A549 (cell line): ENCODE results near the gene GGT5. TPM values are rescaled to one million over a fixed set of nuclear protein-coding genes. Genes with fewer than 3 reads are reported as not detected.
"Not testable (repeated sequence)": the region's sequence is repeated elsewhere in the genome, so short reads cannot be mapped to it uniquely, and the experiment has no call there.

Experiments
- ATAC-seq, 2 experiments: fragments of 200-7000 bp in 1 of 2; fragments of >200 bp in 1 of 2; cut with Nextera tagmentation in 1 of 2; cut with Tn5 transposase in 1 of 2; 3 replicates each; pipeline versions ENCODE4 v1.8.0 to v1.9.1; 2018 to 2020; ENCODE audit warnings: mild to moderate bottlenecking in 1 of 2, moderate library complexity in 1 of 2
- CTCF ChIA-PET: fragments of 300-600 bp; sonication (Branson Sonifier 250); formaldehyde crosslinking; extraction: SDS; loops from one replicate; lab custom pipeline; 2021; ENCODE audit warnings: antibody characterized with exemption, inconsistent platforms; lab: Yijun Ruan, JAX
- POLR2A ChIA-PET: fragments of 350-600 bp; formaldehyde crosslinking; extraction: SDS; loops from one replicate; lab custom pipeline; 2021; ENCODE audit warnings: antibody characterized with exemption, inconsistent platforms; lab: Yijun Ruan, JAX
- DNase-seq, 2 experiments: peaks; one replicate each; pipeline versions ENCODE4 v3.0.0 to v3.0.0-alpha.2; 2011 to 2016; ENCODE audit warnings: low read depth in 1 of 2, low spot score in 1 of 2
- FAIRE-seq: peaks from 2 replicates; lab custom pipeline; 2011; peaks lifted over from hg19 to GRCh38; lab: Jason Lieb, UNC
- H3K27ac ChIP-seq, 2 experiments: fragments of >200 bp; sonication (Bioruptor Twin); formaldehyde crosslinking; 3 replicates each; pipeline ENCODE4 v1.5.1; 2016 to 2017
- H3K4me1 ChIP-seq: fragments of >200 bp; sonication (Bioruptor Twin); formaldehyde crosslinking; 3 replicates; pipeline ENCODE4 v1.6.1; 2016
- H3K4me2 ChIP-seq: fragments of >200 bp; sonication (Bioruptor Twin); formaldehyde crosslinking; 3 replicates; pipeline ENCODE4 v1.6.1; 2016
- H3K4me3 ChIP-seq: fragments of >200 bp; sonication (Bioruptor Twin); formaldehyde crosslinking; 3 replicates; pipeline ENCODE4 v1.5.1; 2016
- H3K9me3 ChIP-seq: fragments of >200 bp; sonication (Bioruptor Twin); formaldehyde crosslinking; 3 replicates; pipeline ENCODE4 v1.6.1; 2016
- ATOH8 ChIP-seq: fragments of 250-450 bp; sonication (Bioruptor Pico); IDR thresholded peaks from 2 replicates; pipeline ENCODE4 v1.5.0; 2020; ENCODE audit warnings: low read depth, mild to moderate bottlenecking, moderate library complexity
- CBX2 ChIP-seq: fragments of 200-600 bp; sonication (generic); IDR thresholded peaks from 2 replicates; pipeline ENCODE4 v1.6.1; 2016; ENCODE audit warnings: low read depth, mild to moderate bottlenecking, borderline replicate concordance
- CEBPB ChIP-seq, 2 experiments: fragments of >200 bp in 1 of 2; sonication (Bioruptor Twin) in 1 of 2; formaldehyde crosslinking in 1 of 2; IDR thresholded peaks; 2 replicates each; pipeline ENCODE4 v1.6.1; 2012 to 2016
- EHF ChIP-seq: fragments of 250-450 bp; sonication (Bioruptor Pico); IDR thresholded peaks from 2 replicates; pipeline ENCODE4 v1.5.0; 2020; ENCODE audit warnings: mild to moderate bottlenecking
- FOSB ChIP-seq: fragments of 250-450 bp; sonication (Bioruptor Pico); IDR thresholded peaks from 2 replicates; pipeline ENCODE4 v1.5.0; 2020; ENCODE audit warnings: mild to moderate bottlenecking, moderate library complexity
- FOSL2 ChIP-seq, 2 experiments: fragments of 450-650 bp in 1 of 2; fragments of >200 bp in 1 of 2; sonication (Bioruptor Twin) in 1 of 2; formaldehyde crosslinking; IDR thresholded peaks; 2 replicates each; pipeline versions ENCODE4 v1.5.0 to v1.6.1; 2016 to 2020; ENCODE audit warnings: mild to moderate bottlenecking in 1 of 2, moderate library complexity in 1 of 2
- FOXS1 ChIP-seq: fragments of 250-450 bp; sonication (Bioruptor Pico); IDR thresholded peaks from 2 replicates; pipeline ENCODE4 v1.5.0; 2020; ENCODE audit warnings: mild to moderate bottlenecking, moderate library complexity
- HEYL ChIP-seq: fragments of 250-450 bp; sonication (Bioruptor Pico); IDR thresholded peaks from 2 replicates; pipeline ENCODE4 v1.8.0; 2021; ENCODE audit warnings: mild to moderate bottlenecking, moderate library complexity
- HOXA7 ChIP-seq: fragments of 250-450 bp; sonication (Bioruptor Pico); IDR thresholded peaks from 2 replicates; pipeline ENCODE4 v1.5.0; 2020; ENCODE audit warnings: mild to moderate bottlenecking, moderate library complexity
- HOXB13 ChIP-seq: fragments of 250-450 bp; sonication (Bioruptor Pico); IDR thresholded peaks from 2 replicates; pipeline ENCODE4 v1.5.0; 2020; ENCODE audit warnings: low read depth, mild to moderate bottlenecking, moderate library complexity
- HOXB5 ChIP-seq: fragments of 250-450 bp; sonication (Bioruptor Pico); IDR thresholded peaks from 2 replicates; pipeline ENCODE4 v1.5.0; 2020; ENCODE audit warnings: mild to moderate bottlenecking, moderate library complexity
- NPAS2 ChIP-seq: fragments of 250-450 bp; sonication (Bioruptor Pico); IDR thresholded peaks from 2 replicates; pipeline ENCODE4 v1.8.0; 2022; ENCODE audit warnings: mild to moderate bottlenecking, moderate library complexity, borderline replicate concordance
- PBX3 ChIP-seq: IDR thresholded peaks from 2 replicates; pipeline ENCODE4 v1.6.1; 2012
- RARB ChIP-seq: fragments of 250-450 bp; sonication (Bioruptor Pico); IDR thresholded peaks from 2 replicates; pipeline ENCODE4 v1.8.0; 2021; ENCODE audit warnings: mild to moderate bottlenecking, moderate library complexity
- TFCP2L1 ChIP-seq: fragments of 250-450 bp; sonication (Bioruptor Pico); IDR thresholded peaks from 2 replicates; pipeline ENCODE4 v1.5.0; 2021; ENCODE audit warnings: mild to moderate bottlenecking
- ZNF302 ChIP-seq: fragments of 250-450 bp; sonication (Bioruptor Pico); IDR thresholded peaks from 2 replicates; pipeline ENCODE4 v1.9.0; 2021; ENCODE audit warnings: inconsistent platforms, mild to moderate bottlenecking, moderate library complexity
- ZSCAN20 ChIP-seq: fragments of 250-450 bp; sonication (Bioruptor Pico); IDR thresholded peaks from 2 replicates; pipeline ENCODE4 v1.8.0; 2022; ENCODE audit warnings: mild to moderate bottlenecking, moderate library complexity
- WGBS: methylation state at CpG from one replicate; pipeline ENCODE4 v1.1.6; 2017; ENCODE audit errors: missing lambda C conversion rate; 5-methylcytosine and 5-hydroxymethylcytosine counted together
- polyA plus RNA-seq, 4 experiments: library from polyadenylated mRNA; depleted of rRNA in 3 of 4; stranded (reverse); fragments of >200 nt; fragmentation: RNase III in 1 of 4; extraction: RNeasy Plus Mini Kit Qiagen cat#74134 plus additional on column Dnase treatment in 1 of 4; gene quantifications; 2 replicates in 3 of 4; 3 replicates in 1 of 4; pipeline ENCODE4 v1.2.3, GENCODE V29; 2011 to 2017
- TF ChIP-seq, protein P1 (sequence below): fragments of 150-350 bp; IDR thresholded peaks from 2 replicates; pipeline ENCODE4 v1.6.1; 2014; ENCODE audit warnings: low read depth, mild to moderate bottlenecking, low read length

GGT5 gene
- polyA plus RNA-seq, 2 of the 4 experiments (the other 2 are of a cell fraction), result 2.5 to 3.1 TPM

GRCh38 chr22:24205438-24206195 is 39.3 kb downstream of the GGT5 start:
- ChIA-PET POLR2A (interaction anchor here (0.6 kb wide), 1 partner anchor 35 kb away, joined by 4 read pairs; no protein-coding TSS in a partner anchor), CTCF (interaction anchor here (3.0 to 3.1 kb wide), 2 partner anchors 16 to 42 kb away, joined by 9 to 21 read pairs; no protein-coding TSS in a partner anchor)
- peaks cover 3% of the 10 kb centered on the region; the same call in 1 of the 3 replicates for H3K9me3 ChIP-seq
- H3K4me2 ChIP-seq, result peak overlapping the region; percentile 73
- TF ChIP-seq ZSCAN20 (CRISPR knock-in tag) (no peak), CEBPB (IDR thresholded peaks at IDR 0.05) (no peak), CBX2 (no peak), PBX3 (no peak), HOXB13 (0 out of 2 replicates have a peak, but pooled peaks have one; percentile 40)
- TF ChIP-seq, protein P1, sequence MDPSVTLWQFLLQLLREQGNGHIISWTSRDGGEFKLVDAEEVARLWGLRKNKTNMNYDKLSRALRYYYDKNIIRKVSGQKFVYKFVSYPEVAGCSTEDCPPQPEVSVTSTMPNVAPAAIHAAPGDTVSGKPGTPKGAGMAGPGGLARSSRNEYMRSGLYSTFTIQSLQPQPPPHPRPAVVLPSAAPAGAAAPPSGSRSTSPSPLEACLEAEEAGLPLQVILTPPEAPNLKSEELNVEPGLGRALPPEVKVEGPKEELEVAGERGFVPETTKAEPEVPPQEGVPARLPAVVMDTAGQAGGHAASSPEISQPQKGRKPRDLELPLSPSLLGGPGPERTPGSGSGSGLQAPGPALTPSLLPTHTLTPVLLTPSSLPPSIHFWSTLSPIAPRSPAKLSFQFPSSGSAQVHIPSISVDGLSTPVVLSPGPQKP, result no peak
- peaks cover 82% of the 10 kb centered on the region for H3K4me1 ChIP-seq
- DNase-seq (no peak), ATAC-seq (no peak), FAIRE-seq (no peak)
- peak overlapping the region; percentile 91 to 100 for H3K27ac ChIP-seq
- no peak overlapping the region for H3K4me3 ChIP-seq
- WGBS, result 65% methylated on average over 8 of the region's 8 CpGs

DNA sequence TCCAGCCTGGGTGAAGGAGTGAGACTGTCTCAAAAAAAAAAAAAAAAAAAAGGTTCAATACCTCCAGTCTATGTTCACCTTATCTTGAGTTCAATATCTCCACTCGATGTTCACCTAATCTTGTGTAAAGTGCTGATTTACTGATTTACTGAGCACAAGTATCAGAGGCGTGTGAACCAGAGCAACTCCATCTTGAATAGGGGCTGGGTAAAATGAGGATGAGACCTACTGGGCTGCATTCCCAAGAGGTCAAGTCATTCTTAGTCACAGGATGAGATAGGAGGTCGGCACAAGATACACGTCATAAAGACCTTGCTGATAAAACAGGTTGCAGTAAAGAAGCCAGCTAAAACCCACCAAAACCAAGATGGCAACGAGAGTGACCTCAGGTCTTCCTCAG is 41.0 kb downstream of the GGT5 start:
- H3K9me3 ChIP-seq; DNase-seq; POLR2A ChIA-PET; ATAC-seq; H3K4me2 ChIP-seq; H3K4me3 ChIP-seq; FAIRE-seq; TF ChIP-seq FOSL2 (IDR thresholded peaks at IDR 0.05): not testable (repeated sequence)
- Histone ChIP-seq H3K4me1 (peaks cover 79% of the 10 kb centered on the region), H3K27ac (peak overlapping the region; percentile 91 to 100)
- WGBS, result 64% methylated on average over 5 of the region's 5 CpGs
- CTCF ChIA-PET, result interaction anchor here (0.9 to 7.3 kb wide), 3 partner anchors 14 to 44 kb away, joined by 3 to 52 read pairs (median 8); no protein-coding TSS in a partner anchor
- TF ChIP-seq HOXB13 (peak; percentile 96; the same call in 1 of the 2 replicates), RARB (CRISPR knock-in tag) (peak; percentile 81), ZSCAN20 (CRISPR knock-in tag) (peak; percentile 92), FOSB (CRISPR knock-in tag) (peak; percentile 81; the same call in 1 of the 2 replicates), HOXA7 (CRISPR knock-in tag) (0 out of 2 replicates have a peak, but pooled peaks have one; percentile 56), FOSL2 (CRISPR knock-in tag; IDR thresholded peaks at IDR 0.05) (peak; percentile 41), HEYL (CRISPR knock-in tag) (peak; percentile 91; the same call in 1 of the 2 replicates), EHF (CRISPR knock-in tag) (peak; percentile 95), TFCP2L1 (peak; percentile 95; the same call in 1 of the 2 replicates), HOXB5 (CRISPR knock-in tag) (peak; percentile 95), FOXS1 (CRISPR knock-in tag) (peak; percentile 96; the same call in 1 of the 2 replicates), NPAS2 (CRISPR knock-in tag) (0 out of 2 replicates have a peak, but pooled peaks have one; percentile 58), ZNF302 (peak; percentile 95), ATOH8 (peak; percentile 100)
